HG02852 (cell line): Measurements from ENCODE around the gene SLC35A3.
"Not testable (repeated sequence)": the region's sequence is repeated elsewhere in the genome, so short reads cannot be mapped to it uniquely, and the experiment has no call there.

ENCODE experiments used
- ATAC-seq: cut with Tn5 transposase; IDR thresholded peaks from one replicate; pipeline ENCODE4 v1.9.1; 2021; ENCODE audit warnings: mild to moderate bottlenecking, moderate library complexity; ENCODE audit not compliant: unreplicated experiment

Gene SLC35A3

GRCh38 chr1:99972066-99972465 is 2.3 kb downstream of the SLC35A3 start:
- ATAC-seq: not testable (repeated sequence)

- no peak for ATAC-seq
Measured at GRCh38 chr1:99975529-99975928, 5.7 kb downstream of the SLC35A3 start.

- ATAC-seq: not testable (repeated sequence)
Measured at GRCh38 chr1:99977326-99977725, 7.5 kb downstream of the SLC35A3 start.

GRCh38 chr1:99978218-99978617 is 8.4 kb downstream of the SLC35A3 start:
- ATAC-seq: no peak

GRCh38 chr1:99979091-99979490 is 9.3 kb downstream of the SLC35A3 start:
- no peak for ATAC-seq

- no peak for ATAC-seq
Measured at GRCh38 chr1:99980928-99981327, 11.1 kb downstream of the SLC35A3 start.

- ATAC-seq: no peak
Measured at GRCh38 chr1:99986656-99987225, 16.9 kb downstream of the SLC35A3 start.

- no peak for ATAC-seq
Measured at GRCh38 chr1:99988210-99988765, 18.5 kb downstream of the SLC35A3 start.

- ATAC-seq: no peak
Measured at GRCh38 chr1:99992044-99992722, 22.4 kb downstream of the SLC35A3 start.

- ATAC-seq: peak; percentile 60
Measured at GRCh38 chr1:99992760-99993467, 23.1 kb downstream of the SLC35A3 start.

GRCh38 chr1:99993468-99993845 is 23.7 kb downstream of the SLC35A3 start:
- ATAC-seq: no peak

- no peak for ATAC-seq
Measured at GRCh38 chr1:99994496-99994895, 24.7 kb downstream of the SLC35A3 start.

GRCh38 chr1:99996951-99997350 is 27.2 kb downstream of the SLC35A3 start:
- ATAC-seq: no peak

- ATAC-seq: no peak
Measured at GRCh38 chr1:100001462-100001861, 31.7 kb downstream of the SLC35A3 start.

- no peak for ATAC-seq
Measured at GRCh38 chr1:100005424-100005823, 35.6 kb downstream of the SLC35A3 start.

- no peak for ATAC-seq
Measured at GRCh38 chr1:100006688-100007087, 36.9 kb downstream of the SLC35A3 start.

GRCh38 chr1:100009458-100009857 is 39.7 kb downstream of the SLC35A3 start:
- ATAC-seq: no peak

- no peak for ATAC-seq
Measured at GRCh38 chr1:100010804-100011203, 41.0 kb downstream of the SLC35A3 start.

- ATAC-seq: no peak
Measured at GRCh38 chr1:100019220-100019619, 49.4 kb downstream of the SLC35A3 start.

- no peak for ATAC-seq
Measured at GRCh38 chr1:100023482-100023881, 53.7 kb downstream of the SLC35A3 start.

GRCh38 chr1:100027212-100027611 is 57.4 kb downstream of the SLC35A3 start:
- ATAC-seq: no peak

- ATAC-seq: peak; percentile 59
Measured at GRCh38 chr1:100028765-100029164, 59.0 kb downstream of the SLC35A3 start.
